Upper lobe of left lung (tissue), 4 donors: ENCODE results near the gene IFT172.

Experiments
- POLR2A ChIP-seq, 4 donors: fragments of 450-650 bp; IDR thresholded peaks; one replicate each; pipeline ENCODE4 v1.5.1; 2016 to 2017; ENCODE audit warnings: antibody characterized with exemption in 4 of 4, mild to moderate bottlenecking in 2 of 4
- TF ChIP-seq, protein P1 (sequence below), 6 experiments: fragments of 450-650 bp in 4 of 6; fragments of 200-600 bp in 2 of 6; sonication (generic) in 2 of 6; IDR thresholded peaks; one replicate each; pipeline ENCODE4 v1.5.1; 2016 to 2019; ENCODE audit warnings: antibody characterized with exemption in 6 of 6

DNA sequence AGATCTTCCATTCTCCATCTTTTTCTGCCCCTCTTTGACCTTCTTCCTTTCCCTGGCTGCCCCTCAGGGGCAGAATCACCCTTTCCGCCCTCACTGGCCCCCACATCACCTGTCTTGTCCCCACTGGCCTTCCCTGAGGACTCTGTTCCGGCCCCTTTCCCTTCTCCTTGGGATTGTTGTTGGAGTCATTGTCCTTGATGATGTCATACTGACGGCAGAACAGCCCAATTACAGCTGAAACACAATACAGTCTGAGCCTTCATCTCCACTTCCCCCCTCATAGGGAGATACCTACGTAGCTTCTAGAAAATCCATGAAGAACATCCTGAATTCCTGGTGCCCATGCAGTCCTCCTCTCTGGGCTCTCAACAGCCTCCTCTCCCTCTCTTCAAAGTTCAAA lies 3.0 kb upstream of the IFT172 start:
- no peak for TF ChIP-seq POLR2A (IDR thresholded peaks at IDR 0.05)
- TF ChIP-seq, protein P1, sequence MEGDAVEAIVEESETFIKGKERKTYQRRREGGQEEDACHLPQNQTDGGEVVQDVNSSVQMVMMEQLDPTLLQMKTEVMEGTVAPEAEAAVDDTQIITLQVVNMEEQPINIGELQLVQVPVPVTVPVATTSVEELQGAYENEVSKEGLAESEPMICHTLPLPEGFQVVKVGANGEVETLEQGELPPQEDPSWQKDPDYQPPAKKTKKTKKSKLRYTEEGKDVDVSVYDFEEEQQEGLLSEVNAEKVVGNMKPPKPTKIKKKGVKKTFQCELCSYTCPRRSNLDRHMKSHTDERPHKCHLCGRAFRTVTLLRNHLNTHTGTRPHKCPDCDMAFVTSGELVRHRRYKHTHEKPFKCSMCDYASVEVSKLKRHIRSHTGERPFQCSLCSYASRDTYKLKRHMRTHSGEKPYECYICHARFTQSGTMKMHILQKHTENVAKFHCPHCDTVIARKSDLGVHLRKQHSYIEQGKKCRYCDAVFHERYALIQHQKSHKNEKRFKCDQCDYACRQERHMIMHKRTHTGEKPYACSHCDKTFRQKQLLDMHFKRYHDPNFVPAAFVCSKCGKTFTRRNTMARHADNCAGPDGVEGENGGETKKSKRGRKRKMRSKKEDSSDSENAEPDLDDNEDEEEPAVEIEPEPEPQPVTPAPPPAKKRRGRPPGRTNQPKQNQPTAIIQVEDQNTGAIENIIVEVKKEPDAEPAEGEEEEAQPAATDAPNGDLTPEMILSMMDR (IDR thresholded peaks at IDR 0.05), result no peak
